ENCODE data around the gene HBZ.
"Not testable (repeated sequence)": the region's sequence is repeated elsewhere in the genome, so short reads cannot be mapped to it uniquely, and the experiment has no call there.

HBZ gene

DNA sequence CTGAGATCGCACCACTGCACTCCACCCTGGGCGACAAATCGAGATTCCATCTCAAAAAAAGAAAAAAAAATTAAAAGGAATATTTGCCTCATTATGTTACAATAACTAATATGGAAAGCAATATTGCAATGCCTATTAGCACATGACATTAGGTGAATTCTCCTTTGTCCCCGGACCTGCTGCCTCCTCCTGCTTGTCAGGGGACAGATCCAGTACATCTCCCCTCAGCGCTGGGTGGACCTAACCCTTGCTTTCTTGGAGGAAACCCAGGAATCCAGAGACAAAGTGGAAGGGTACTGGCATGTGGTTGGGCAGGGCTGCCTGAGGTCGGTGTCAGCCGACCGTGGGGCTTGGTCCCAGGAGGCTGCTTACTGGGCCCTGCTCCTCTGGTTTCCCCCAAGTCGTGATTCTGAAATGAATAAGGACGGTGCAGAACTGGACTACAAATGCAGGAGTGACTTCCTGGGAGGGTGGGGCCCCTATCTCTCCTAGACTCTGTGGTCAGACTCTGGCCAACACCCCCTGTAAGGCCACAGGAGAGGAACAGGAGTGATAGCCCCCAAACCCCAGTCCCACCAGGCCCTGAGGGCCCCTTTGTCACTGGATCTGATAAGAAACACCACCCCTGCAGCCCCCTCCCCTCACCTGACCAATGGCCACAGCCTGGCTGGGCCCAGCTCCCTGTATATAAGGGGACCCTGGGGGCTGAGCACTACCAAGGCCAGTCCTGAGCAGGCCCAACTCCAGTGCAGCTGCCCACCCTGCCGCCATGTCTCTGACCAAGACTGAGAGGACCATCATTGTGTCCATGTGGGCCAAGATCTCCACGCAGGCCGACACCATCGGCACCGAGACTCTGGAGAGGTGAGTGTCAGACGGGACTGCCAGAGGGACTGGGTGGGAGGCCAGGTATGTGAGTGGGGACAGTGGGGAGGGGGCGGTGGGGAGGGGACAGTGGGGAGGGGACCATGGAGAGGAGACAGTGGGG lies at the start of gene HBZ:
HBZ (plus strand) TSS at position 504 of the 988 bp plus-strand sequence; CDS start at position 770, 266 bp downstream.
- no peak for DNase-seq (ENCODE audit: low read depth in 2 of 2)

DNA sequence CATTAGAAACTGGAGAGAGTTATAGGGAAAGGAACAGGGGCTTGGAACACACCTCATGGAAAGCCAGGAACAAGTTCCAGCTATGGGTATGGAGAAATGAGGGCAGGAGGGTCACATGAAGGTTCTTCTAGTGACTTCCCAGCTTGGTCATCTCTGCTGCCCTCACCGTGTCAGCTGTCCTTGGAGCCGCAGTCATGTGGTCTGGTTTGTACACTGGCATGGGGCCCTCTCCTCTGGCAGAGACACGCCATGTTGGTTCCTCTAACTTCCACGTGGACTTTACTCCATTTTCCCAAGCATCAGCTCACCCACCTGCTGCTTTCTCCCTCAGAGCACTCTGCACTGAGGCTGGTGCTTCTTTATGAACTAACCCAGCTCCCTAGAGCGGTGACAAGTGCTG lies 48.1 kb upstream of the HBZ start:
- no peak for DNase-seq (ENCODE audit: low read depth in 2 of 2)

DNA sequence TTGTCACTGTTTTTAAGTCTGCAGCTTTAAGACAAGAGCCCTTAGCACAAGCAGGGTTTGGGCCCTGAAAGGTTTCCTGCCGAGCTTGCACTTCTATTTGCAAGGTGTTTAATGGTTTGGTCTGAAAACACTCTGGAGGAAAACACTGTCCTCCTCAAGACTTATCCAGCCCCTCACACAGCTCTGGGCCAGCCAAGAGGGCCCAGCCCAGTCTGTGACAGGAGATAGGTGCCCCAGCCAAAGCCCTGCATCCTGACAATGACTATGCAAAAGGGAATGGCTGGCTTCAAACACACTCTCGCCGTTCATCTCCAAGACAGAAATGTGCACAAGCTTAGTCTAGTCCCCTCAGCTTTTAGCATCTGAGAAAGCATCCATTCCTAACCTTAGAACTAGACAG lies 47.5 kb upstream of the HBZ start:
- DNase-seq (ENCODE audit: low read depth in 2 of 2), result no peak

DNA sequence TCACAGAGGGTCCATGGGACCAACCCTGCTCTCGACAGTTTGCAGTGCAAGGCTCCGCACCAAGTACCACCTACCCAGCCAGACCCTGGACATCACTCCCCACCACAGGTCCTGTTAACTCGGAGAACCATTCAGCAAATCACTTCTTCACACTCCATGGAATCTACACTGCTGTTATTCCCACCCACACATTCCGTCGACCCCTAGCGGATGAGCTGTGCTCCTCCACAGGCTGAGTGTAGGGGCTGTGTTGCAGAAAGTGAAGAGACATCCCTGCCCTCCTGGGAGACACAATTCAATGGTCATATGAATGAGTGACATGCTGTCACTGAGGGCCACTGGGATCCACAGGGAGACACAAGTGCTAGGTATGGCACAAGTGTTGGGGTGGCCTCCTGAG lies 46.9 kb upstream of the HBZ start:
- DNase-seq (ENCODE audit: low read depth in 2 of 2), result no peak

DNA sequence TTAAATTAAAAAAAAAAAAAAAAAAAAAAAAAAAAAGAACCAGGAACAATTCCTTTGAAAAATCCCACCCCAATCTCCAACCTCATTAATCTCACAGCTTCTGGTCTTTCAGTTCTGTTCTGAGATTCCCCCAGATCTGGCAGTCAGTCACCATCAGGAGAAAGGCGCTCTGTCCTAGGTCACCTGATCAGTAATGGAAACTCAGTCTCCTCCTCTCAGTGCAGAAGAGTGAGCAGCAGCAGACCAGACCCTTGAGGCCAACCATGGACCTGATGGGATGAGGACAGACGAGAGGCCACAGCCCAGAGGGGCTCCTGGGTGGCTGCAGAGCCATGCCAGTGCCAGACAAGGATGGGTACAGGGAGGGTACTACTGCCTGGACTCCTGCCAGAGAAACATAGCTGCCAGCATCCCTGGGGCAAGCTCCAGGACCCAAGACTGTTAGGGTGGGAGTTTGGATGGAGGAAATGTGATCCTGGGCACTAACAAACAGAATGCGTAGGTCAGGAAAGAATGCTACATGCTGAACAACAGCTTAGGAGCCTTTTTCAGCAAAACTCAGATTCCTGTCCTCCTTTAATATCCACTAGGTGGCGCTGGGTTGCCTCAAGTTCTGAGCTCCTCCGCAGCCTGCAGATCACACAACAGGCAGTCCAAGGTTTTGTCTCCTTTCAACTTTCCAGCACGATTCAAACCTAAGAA lies 45.7 kb upstream of the HBZ start:
- DNase-seq (ENCODE audit: low read depth in 2 of 2), result peak in 1 of 2 donors; percentile 24

DNA sequence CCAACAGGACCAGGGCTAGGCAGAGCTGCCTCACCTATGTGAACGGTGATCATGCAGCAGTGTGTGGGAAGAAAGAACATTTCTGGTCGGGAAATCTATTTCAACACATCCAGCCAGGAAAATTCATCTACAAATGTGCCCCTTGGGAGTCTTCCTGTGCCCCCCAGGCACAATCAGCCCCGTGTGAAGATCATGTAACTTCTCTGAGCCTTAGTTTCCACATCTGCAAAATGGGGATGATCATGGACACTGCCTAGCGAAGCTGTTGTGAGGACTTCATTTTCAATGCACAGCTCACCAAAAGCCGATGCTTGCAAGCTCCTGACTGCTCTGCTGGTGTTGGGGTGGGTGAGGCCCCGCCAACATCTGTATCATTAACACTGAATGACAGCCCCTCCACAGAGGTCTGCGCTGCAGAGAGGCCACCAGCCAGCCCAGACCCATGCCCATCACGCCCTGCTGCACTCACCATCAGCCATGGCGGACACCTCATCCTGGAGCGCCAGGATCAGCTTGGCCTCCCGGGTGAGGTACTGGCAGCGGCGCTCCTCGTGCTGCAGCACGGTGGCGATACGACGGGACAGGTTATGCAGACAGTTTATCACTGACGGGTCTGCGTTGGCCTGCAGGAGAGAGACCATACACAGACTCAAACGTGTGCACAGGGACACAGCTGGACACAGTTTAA lies 40.1 kb upstream of the HBZ start:
- DNase-seq (ENCODE audit: low read depth in 2 of 2), result no peak

DNA sequence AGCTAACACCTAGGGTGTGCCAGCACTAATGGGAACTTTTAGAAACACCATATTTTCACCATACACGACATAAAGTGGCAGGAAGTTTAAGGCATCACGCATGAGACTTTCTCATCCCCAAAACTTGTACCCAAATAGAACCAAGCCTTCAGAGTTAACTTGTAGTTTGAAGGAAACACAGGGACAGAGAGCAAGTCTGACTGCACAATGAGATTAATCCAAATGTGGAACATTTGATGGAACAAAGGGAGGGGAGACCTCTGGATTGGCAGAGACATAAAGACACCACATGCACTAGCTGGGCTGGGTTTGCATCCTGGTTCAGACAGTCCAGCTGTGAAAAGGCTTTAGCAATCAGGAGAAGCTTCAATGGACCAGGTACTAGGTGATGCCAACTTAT lies 38.1 kb upstream of the HBZ start:
- DNase-seq (ENCODE audit: low read depth in 2 of 2), result no peak

DNA sequence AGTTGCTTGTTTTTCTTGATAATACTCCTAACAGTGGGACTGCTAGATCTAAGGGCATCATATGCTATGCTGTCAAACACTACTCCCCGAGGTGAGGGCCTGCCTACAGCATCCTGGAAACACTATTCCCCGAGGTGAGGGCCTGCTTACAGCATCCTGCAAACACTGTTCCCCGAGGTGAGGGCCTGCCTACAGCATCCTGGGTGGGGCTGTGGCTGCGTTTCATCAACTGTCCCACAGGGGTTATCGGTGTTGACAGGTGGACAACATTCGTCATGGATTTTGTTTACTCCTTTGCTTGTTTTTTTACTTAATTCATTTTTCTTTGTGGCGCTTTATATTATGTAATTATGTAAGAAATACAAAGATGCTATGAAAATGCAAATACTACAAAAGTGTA lies 36.4 kb upstream of the HBZ start:
- DNase-seq (ENCODE audit: low read depth in 2 of 2), result no peak

DNA sequence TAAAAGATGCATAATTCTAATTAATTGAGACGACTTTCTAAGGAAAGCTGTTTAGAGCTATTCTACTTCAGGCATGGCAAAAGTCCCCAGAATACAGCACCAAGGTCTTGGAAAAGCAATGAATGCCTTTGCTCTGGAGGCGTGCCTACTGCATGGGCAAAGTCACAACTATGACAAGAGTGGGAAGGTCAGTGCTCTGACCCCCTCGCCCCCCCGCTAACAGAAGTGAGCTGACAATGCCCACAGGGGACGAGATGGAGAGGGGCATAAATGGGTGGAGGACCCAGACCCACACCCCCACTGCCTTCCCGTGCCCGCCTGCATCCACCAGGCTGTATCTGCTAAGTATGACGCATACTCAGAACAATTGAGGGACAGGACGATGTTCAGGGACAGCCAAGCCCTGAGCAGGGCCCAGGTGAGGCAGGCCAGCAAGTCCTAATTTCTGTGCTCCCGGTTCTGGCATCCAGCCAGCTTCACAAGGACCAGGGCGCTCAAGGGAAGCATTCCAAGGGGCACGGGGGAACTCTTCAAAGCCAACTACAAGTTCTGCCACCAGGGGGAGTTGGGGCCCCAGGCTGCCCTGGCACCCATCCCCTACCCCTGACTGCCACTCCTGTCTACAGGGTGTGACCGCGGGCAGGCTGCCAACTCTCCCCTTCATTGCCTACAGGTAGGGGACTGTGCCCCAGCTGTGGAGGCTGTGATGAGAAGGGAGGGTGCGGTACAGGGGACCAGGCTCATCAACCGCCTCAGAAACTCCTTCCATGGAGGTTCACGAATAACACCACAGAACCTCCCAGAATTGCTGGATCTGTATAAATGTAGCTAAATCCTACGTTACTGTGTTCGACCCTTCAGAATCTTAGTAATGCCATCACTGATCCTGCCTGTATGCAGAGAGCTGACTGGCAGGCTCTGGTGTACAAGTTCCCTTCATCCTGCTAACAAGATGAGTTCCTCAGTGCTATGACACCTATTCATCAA lies 34.8 kb upstream of the HBZ start:
- DNase-seq (ENCODE audit: low read depth in 2 of 2), result peak; percentile 13 to 47

DNA sequence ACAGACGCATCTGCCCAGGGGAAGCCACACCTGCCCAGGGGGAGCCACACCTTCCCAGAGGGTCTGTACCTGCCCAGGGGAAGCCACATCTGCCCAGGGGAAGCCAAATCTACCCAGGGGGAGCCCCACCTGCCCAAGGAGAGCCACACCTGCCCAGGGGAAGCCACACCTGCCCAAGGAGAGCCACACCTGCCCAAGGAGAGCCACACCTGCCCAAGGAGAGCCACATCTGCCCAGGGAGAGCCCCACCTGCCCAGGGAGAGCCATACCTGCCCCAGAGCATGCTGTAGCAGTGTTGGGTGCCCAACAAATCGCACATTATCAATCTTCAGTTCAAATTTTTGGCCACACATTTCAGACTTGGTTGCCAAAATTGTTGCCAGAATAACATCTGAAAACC lies 33.6 kb upstream of the HBZ start:
- DNase-seq (ENCODE audit: low read depth in 2 of 2), result no peak

DNA sequence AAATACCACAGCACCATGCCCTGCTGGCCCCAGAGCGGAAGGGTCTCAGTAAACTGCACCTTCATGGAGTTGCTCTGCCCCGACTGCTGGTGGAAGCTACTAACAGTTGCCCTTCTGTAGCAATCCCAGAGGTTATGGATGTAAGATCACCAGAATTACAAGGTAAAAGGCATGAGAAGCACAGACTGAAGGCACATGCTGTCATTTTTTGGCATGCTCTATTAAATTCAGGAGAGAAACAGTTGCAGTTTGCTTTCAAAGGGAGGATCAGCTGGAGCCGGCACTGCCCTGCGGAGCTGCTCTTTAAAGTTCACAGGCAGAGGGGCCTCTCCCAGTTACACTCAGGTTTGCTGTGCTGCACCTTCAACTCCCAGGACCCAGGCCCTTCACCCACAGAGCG lies 33.1 kb upstream of the HBZ start:
- DNase-seq (ENCODE audit: low read depth in 2 of 2), result no peak

DNA sequence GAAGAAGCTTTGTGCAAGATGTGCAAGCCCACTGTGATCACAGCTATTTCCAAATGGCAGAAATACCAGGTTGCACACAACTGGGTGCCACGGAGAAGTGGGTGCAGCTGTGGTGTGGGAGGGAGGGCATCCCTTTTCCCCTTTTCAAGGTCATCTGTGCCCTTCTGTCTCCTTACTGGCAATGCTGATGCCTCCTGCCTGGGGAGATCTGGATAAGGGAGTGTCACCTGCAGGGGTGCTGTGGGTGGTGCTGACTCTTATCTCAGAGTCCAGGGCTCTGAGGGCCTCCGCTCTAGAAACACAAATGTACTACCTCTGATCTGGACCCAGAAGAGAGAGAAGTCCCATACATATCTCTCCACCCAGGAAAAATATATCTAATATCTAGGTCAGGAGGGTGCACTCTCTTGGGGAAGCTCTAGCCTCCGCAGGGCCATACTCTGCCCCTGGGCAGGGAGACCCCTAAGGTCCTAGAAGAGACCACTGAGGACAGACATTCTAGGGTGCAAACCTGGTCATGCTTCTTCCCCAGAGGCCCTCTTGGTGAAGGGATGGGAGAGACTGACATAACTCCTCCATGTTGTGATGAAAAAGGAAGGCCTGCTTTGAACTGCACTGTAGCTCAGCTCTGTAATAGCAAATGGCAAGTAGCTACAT lies 32.5 kb upstream of the HBZ start:
- no peak for DNase-seq (ENCODE audit: low read depth in 2 of 2)

DNA sequence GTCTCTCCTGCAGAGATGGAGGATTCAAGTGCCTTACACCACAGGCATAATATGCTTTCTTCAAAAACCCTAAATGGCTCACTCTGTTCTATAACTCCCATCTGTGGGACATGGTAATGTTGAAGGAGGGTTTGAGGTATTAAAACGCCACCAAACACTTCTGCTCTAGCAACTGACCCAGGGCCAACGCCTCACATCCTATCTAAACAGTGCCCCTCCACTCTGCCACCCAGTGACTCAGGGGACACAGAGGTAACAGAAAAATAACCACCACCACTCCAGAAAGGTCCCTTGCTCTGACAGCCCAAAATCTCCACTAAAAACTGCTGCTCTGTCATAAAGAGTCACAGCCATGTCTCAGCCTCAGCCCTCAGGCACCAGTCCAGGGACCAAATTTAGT lies 31.7 kb upstream of the HBZ start:
- no peak for DNase-seq (ENCODE audit: low read depth in 2 of 2)

DNA sequence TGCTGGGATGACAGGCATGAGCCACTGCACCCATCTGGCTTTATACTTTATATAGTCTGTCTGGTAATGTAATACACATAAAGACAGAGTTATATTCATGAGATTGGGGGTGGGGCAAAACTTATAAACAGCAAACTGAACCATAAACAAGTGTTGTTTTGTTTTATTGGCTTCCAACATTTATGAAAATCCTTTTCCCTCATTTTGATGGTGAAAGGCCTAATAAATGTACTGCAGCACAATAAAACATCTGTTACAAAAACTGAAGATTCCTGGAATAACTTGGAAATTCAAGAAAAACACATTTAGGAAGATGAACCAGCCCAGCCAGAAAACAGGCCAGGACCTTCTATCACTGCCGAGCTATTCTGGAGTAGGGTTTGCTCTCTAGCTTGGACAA lies 30.1 kb upstream of the HBZ start:
- DNase-seq (ENCODE audit: low read depth in 2 of 2), result no peak

DNA sequence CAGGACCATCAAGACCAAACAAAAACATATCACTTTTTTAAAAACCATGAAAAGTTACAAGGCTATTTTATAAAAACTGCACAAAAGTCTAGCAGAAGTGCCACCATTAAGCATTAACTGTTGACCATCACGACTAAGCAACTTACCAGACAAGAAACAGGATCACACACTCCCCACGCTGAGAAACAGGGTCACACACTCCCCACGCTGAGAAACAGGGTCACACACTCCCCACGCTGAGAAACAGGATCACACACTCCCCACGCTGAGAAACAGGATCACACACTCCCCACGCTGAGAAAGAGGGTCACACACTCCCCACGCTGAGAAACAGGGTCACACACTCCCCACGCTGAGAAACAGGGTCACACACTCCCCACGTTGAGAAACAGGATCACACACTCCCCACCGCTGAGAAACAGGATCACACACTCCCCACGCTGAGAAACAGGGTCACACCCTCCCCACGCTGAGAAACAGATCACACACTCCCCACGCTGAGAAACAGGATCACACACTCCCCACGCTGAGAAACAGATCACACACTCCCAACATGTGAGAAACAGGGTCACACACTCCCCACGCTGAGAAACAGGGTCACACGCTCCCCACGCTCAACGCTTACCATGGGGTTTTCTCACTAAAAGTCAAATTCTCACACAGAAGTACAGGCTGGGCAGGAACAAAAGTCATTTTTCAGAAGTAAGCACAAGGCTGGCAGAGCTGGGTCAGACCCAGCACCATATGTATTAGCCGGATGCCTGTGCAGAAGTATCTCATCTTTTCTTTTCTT lies 28.7 kb upstream of the HBZ start:
- not testable (repeated sequence) for DNase-seq (ENCODE audit: low read depth in 2 of 2)

DNA sequence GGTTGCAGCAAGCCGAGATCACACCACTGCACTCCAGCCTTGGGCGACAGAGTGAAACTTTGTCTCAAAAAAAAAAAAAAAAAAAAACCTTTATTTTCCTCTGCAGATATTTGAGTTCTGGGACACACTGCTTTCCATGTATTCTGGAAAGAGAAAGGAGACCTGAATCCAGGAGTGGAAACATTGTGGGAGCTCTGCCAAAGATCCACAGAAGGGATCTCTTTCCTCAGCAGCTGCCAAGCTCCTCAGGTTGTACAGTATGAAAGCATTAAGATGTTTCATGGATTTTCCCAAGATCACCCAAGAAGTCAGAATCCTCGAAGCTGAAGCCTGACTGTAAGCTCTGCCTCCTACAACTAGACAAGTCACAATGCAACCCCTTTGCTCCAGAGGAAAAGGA lies 27.4 kb upstream of the HBZ start:
- no peak for DNase-seq (ENCODE audit: low read depth in 2 of 2)

DNA sequence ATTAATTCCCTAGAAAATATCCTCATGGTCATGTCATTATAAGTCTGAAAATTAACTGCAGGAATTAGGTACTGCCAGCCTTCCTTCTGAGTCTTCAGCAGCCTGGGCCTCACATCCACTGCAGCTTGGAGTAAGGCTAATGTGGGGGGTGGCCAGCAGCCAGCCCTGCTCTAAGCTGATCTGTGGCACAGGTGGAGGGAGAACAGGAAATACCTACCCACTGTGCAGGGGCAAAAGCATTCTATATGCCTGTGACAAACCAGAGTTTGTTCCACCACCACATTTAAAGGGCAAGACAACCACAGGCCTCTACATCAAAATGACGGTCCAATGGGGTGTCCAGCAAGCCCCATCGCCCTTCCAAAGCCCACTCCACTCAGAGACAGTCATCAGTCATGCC lies 23.4 kb upstream of the HBZ start:
- DNase-seq (ENCODE audit: low read depth in 2 of 2), result no peak

DNA sequence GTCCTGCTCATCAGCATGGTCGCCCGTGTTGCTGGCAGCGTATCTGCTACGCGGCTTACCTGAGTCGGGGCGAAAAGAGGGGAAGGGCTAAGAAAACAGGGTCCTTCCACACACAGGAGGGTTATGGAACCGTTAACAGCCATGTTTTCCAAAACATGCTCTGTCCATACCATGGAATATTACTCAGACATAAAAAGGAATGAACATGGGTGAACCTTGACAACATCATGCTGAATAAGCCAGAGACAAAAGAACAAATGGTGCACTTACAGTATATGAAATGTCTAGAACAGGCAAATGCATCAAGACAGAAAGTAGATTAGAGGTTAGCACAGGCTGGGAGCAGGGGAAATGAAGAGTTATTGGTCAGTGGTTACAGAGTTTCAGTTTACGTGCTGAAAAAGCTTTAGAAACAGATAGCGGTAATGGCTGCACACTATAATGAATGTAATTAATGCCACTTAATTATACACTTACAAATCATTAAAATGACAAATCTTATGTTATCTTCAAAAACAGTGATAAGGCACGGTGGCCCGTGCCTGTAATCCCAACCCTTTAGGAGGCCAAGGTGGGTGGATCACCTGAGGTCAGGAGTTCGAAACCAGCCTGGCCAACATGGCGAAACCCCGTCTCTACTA lies 21.8 kb upstream of the HBZ start:
- no peak for DNase-seq (ENCODE audit: low read depth in 2 of 2)

DNA sequence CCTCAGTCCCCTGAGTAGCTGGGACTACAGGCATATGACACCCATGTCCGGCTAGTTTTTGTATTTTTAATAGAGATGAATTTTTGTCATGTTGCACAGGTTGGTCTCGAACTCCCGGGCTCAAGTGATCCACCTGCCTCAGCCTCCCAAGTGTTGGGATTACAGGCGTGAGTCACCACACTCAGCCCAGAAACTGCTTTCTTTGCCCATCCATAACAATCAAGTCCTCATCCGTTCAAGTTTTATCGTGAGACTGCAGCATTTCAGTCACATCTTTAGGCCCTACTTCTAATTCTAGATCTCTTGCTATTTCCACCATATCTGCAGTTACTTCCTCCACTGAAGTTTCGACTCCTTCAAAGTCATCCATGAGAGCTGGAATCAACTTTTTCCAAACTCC lies 20.3 kb upstream of the HBZ start:
- DNase-seq (ENCODE audit: low read depth in 2 of 2), result no peak
